HCT116 (cell line): ENCODE measurements around the gene USH1C. TPM values are rescaled to one million over a fixed set of nuclear protein-coding genes. Genes with fewer than 3 reads are reported as not detected.

ENCODE experiments used
- ATAC-seq: fragments of 200-7000 bp; cut with Tn5 transposase; 2 replicates; pipeline ENCODE4 v1.9.1; 2020; ENCODE audit warnings: mild to moderate bottlenecking, moderate library complexity
- BruUV-seq: library from RNA; stranded (reverse); fragments of 400-500 nt; replicated peaks from 2 replicates; lab custom pipeline; 2021; lab: Mats Ljungman, UMichigan
- CTCF ChIA-PET: fragments of 300-600 bp; sonication (Branson Sonifier 250); formaldehyde crosslinking; loops from one replicate; lab custom pipeline; 2021; ENCODE audit warnings: antibody characterized with exemption; lab: Charles Lee
- POLR2A ChIA-PET: fragments of 300-600, 350-600 bp; sonication (Branson Sonifier 250); formaldehyde crosslinking; loops from one replicate; lab custom pipeline; 2021; ENCODE audit warnings: antibody characterized with exemption; lab: Charles Lee
- RAD21 ChIA-PET, 2 experiments: fragments of 300-600 bp; sonication (Branson Sonifier 250); formaldehyde crosslinking; loops; one replicate each; lab custom pipeline; 2023; ENCODE audit warnings: low total read pairs in 2 of 2; ENCODE audit not compliant: uncharacterized antibody in 2 of 2, unreplicated experiment in 2 of 2, low non-redundant PET in 1 of 2; lab: Charles Lee
- DNase-seq: peaks from one replicate; pipeline ENCODE4 v3.0.0-alpha.2; 2010; ENCODE audit warnings: low read depth, low spot score
- H2AFZ ChIP-seq: fragments of 200-600 bp; shearing (Covaris generic), sonication (generic); 2 replicates; pipeline ENCODE4 v1.6.1; 2017; ENCODE audit warnings: low read depth, mixed run types, mixed read lengths, antibody characterized with exemption, low read length; ENCODE audit not compliant: poor library complexity, severe bottlenecking
- H3K27ac ChIP-seq: 2 replicates; pipeline ENCODE4 v1.5.1; 2012; ENCODE audit warnings: low read depth, low read length
- H3K27me3 ChIP-seq: fragments of 200-600 bp; sonication (generic); 2 replicates; pipeline ENCODE4 v1.6.1; 2016; ENCODE audit warnings: mixed run types, low read length, mixed read lengths; ENCODE audit not compliant: insufficient read depth
- H3K36me3 ChIP-seq, 2 experiments: fragments of 200-500 bp in 1 of 2; fragments of 200-600 bp in 1 of 2; sonication (Bioruptor generic) in 1 of 2; sonication (generic) in 1 of 2; 2 replicates each; pipeline versions ENCODE4 v1.5.1 to v1.6.1; 2014 to 2016; ENCODE audit warnings: low read length in 2 of 2, inconsistent platforms in 1 of 2, mixed read lengths in 1 of 2, mixed run types in 1 of 2; ENCODE audit not compliant: insufficient read depth in 2 of 2, control insufficient read depth in 1 of 2
- H3K4me1 ChIP-seq, 2 experiments: fragments of 200-600 bp in 1 of 2; sonication (generic) in 1 of 2; 2 replicates each; pipeline versions ENCODE4 v1.5.1 to v1.6.1; 2012 to 2017; ENCODE audit warnings: low read length in 2 of 2, inconsistent platforms in 1 of 2, mild to moderate bottlenecking in 1 of 2, mixed read lengths in 1 of 2, mixed run types in 1 of 2, moderate library complexity in 1 of 2; ENCODE audit not compliant: insufficient read depth in 2 of 2, control insufficient read depth in 1 of 2
- H3K4me2 ChIP-seq: fragments of 200-600 bp; sonication (generic); 2 replicates; pipeline ENCODE4 v1.6.1; 2017; ENCODE audit warnings: mixed run types, low read length, mixed read lengths
- H3K4me3 ChIP-seq, 2 experiments: fragments of 200-600 bp in 1 of 2; sonication (generic) in 1 of 2; replicated peaks in 1 of 2; 2 replicates each; pipeline ENCODE4 v1.5.1; 2011 to 2016; ENCODE audit warnings: low read length in 2 of 2, control low read depth in 1 of 2, low read depth in 1 of 2, mild to moderate bottlenecking in 1 of 2, mixed read lengths in 1 of 2, mixed run types in 1 of 2
- H3K79me2 ChIP-seq: fragments of 200-600 bp; sonication (generic); 2 replicates; pipeline ENCODE4 v1.6.1; 2017; ENCODE audit warnings: mild to moderate bottlenecking, mixed run types, low read length, moderate library complexity, mixed read lengths; ENCODE audit not compliant: insufficient read depth
- H3K9ac ChIP-seq: fragments of 200-600 bp; sonication (generic); 2 replicates; pipeline ENCODE4 v1.6.1; 2016; ENCODE audit warnings: low read length, mixed read lengths
- H3K9me2 ChIP-seq: fragments of 200-600 bp; sonication (generic), shearing (Covaris generic); 2 replicates; pipeline ENCODE4 v1.6.1; 2017; ENCODE audit warnings: mixed run types, mild to moderate bottlenecking, moderate library complexity; ENCODE audit not compliant: insufficient read depth
- H3K9me3 ChIP-seq, 2 experiments: fragments of 200-500 bp in 1 of 2; fragments of 200-600 bp in 1 of 2; sonication (Bioruptor generic) in 1 of 2; sonication (generic) in 1 of 2; 2 replicates each; pipeline ENCODE4 v1.6.1; 2014 to 2017; ENCODE audit warnings: low read length in 2 of 2, mixed read lengths in 2 of 2, inconsistent platforms in 1 of 2, low read depth in 1 of 2, mild to moderate bottlenecking in 1 of 2, mixed run types in 1 of 2, moderate library complexity in 1 of 2; ENCODE audit not compliant: control insufficient read depth in 1 of 2, insufficient read depth in 1 of 2
- H4K20me1 ChIP-seq: fragments of 200-600 bp; sonication (generic), shearing (Covaris generic); 2 replicates; pipeline ENCODE4 v1.6.1; 2017; ENCODE audit warnings: mixed run types, mild to moderate bottlenecking, moderate library complexity; ENCODE audit not compliant: insufficient read depth
- EZH2 ChIP-seq: fragments of 200-600 bp; sonication (generic); IDR thresholded peaks from 2 replicates; pipeline ENCODE4 v1.6.1; 2017; ENCODE audit warnings: antibody characterized with exemption, mixed run types
- FOSL1 ChIP-seq: IDR thresholded peaks from 2 replicates; pipeline ENCODE4 v1.6.1; 2012; ENCODE audit warnings: low read depth
- SRF ChIP-seq: IDR thresholded peaks from 2 replicates; pipeline ENCODE4 v1.6.1; 2012; ENCODE audit warnings: low read depth
- TCF7L2 ChIP-seq: IDR thresholded peaks from 2 replicates; pipeline ENCODE4 v1.7.0; 2011; ENCODE audit warnings: borderline replicate concordance, inconsistent platforms; ENCODE audit not compliant: insufficient read depth, insufficient read length; ENCODE audit errors: extremely low read depth
- ZFX ChIP-seq: fragments of 450-650 bp; IDR thresholded peaks from 2 replicates; pipeline ENCODE4 v1.6.1; 2017
- ZNF274 ChIP-seq: fragments of 200-500 bp; sonication (Bioruptor generic); IDR thresholded peaks from 2 replicates; pipeline ENCODE4 v1.6.1; 2014; ENCODE audit warnings: mild to moderate bottlenecking, low read depth, low read length, inconsistent platforms
- intact Hi-C: fragments of 100-400 bp; cut with micrococcal nuclease; formaldehyde crosslinking; loops from 2 replicates; pipeline ENCODE4 v1.10.0; 2022
- total RNA-seq: library from RNA; stranded (reverse); gene quantifications from one replicate; pipeline ENCODE4 v1.2.1, GENCODE V29; 2021; ENCODE audit not compliant: unreplicated experiment

The USH1C gene
- total RNA-seq, 1 experiment from 2014 or later: 13.4 TPM

GRCh38 chr11:17527628-17527995 is 16.6 kb downstream of the USH1C start:
- BruUV-seq: no TSS peak
- no peaks in the 10 kb centered on the region for H3K27me3 ChIP-seq
- DNase-seq (no peak), ATAC-seq (no peak)
- H3K4me1 ChIP-seq: no peaks in the 10 kb centered on the region
- CTCF ChIA-PET: interaction anchor here (0.6 to 2.4 kb wide), 27 partner anchors 8 to 742 kb away, joined by 3 to 32 read pairs (median 6); partner anchors contain the start of genes KCNJ11 and USH1C
- no peak overlapping the region for H3K4me2 ChIP-seq
- H2AFZ ChIP-seq: no peak overlapping the region
- H3K9me3 ChIP-seq: no peaks in the 10 kb centered on the region
- H3K27ac ChIP-seq: no peak overlapping the region
- RAD21 ChIA-PET: interaction anchor here (0.6 to 1.2 kb wide), 5 partner anchors 17 to 144 kb away, joined by 3 to 7 read pairs (median 4); partner anchors contain the start of genes KCNJ11 (in 1 of the 2) and USH1C (in 1 of the 2)
- H3K9ac ChIP-seq: no peak overlapping the region
- intact Hi-C loops: no loop called here
- POLR2A ChIA-PET: interaction anchor here (0.5 to 1.0 kb wide), 2 partner anchors 54 to 450 kb away, joined by 3 read pairs; partner anchors contain the start of gene RPS13
- TF ChIP-seq TCF7L2 (no peak), EZH2 (no peak)
- no peaks in the 10 kb centered on the region for H3K79me2 ChIP-seq
- H3K36me3 ChIP-seq: 0 out of 4 replicates have a peak, but pooled peaks cover 0 to 3% of the 10 kb centered on the region in 2 experiments
- no peaks in the 10 kb centered on the region for H3K9me2 ChIP-seq
- no peaks in the 10 kb centered on the region for H4K20me1 ChIP-seq
- no peak overlapping the region for H3K4me3 ChIP-seq

- RAD21 ChIA-PET: interaction anchor here in 1 of 2 experiments (0.7 kb wide), 1 partner anchor 190 kb away, joined by 3 read pairs; no protein-coding TSS in a partner anchor
- Histone ChIP-seq H4K20me1 (no peaks in the 10 kb centered on the region), H3K9ac (no peak overlapping the region), H3K4me2 (no peak overlapping the region), H3K27me3 (no peaks in the 10 kb centered on the region), H3K4me1 (no peaks in the 10 kb centered on the region), H3K9me3 (no peaks in the 10 kb centered on the region), H3K9me2 (no peaks in the 10 kb centered on the region), H3K79me2 (no peaks in the 10 kb centered on the region), H2AFZ (no peak overlapping the region), H3K27ac (no peak overlapping the region), H3K36me3 (0 out of 4 replicates have a peak, but pooled peaks cover 0 to 3% of the 10 kb centered on the region in 2 experiments), H3K4me3 (no peak overlapping the region)
- BruUV-seq: no TSS peak
- TF ChIP-seq ZNF274 (no peak), FOSL1 (no peak), ZFX (no peak), SRF (no peak)
- POLR2A ChIA-PET: no interaction called here
- no peak for DNase-seq
- intact Hi-C loops: no loop called here
- CTCF ChIA-PET: interaction anchor here (1.0 to 2.4 kb wide), 11 partner anchors 8 to 297 kb away, joined by 3 to 32 read pairs (median 12); partner anchors contain the start of gene USH1C
- ATAC-seq: no peak
These were observed 17.1 kb downstream of the USH1C start for GRCh38 chr11:17526931-17527627.
